GM18867 (cell line): ENCODE measurements around the gene FXYD4.
"Not testable (repeated sequence)": the region's sequence is repeated elsewhere in the genome, so short reads cannot be mapped to it uniquely, and the experiment has no call there.

ENCODE experiments used
- ATAC-seq: cut with Tn5 transposase; IDR thresholded peaks from one replicate; pipeline ENCODE4 v1.9.1; 2021; ENCODE audit warnings: mild to moderate bottlenecking, moderate library complexity; ENCODE audit not compliant: unreplicated experiment

The FXYD4 gene

GRCh38 chr10:43374194-43374593, 2.8 kb downstream of the FXYD4 start:
- no peak for ATAC-seq

- no peak for ATAC-seq
Observed at GRCh38 chr10:43375401-43376020, 4.1 kb downstream of the FXYD4 start.

GRCh38 chr10:43376046-43376635, 4.7 kb downstream of the FXYD4 start:
- ATAC-seq = no peak

GRCh38 chr10:43376828-43377423, 5.5 kb downstream of the FXYD4 start:
- no peak for ATAC-seq

GRCh38 chr10:43377424-43377883, 6.0 kb downstream of the FXYD4 start:
- no peak for ATAC-seq

- peak; percentile 47 for ATAC-seq
Observed at GRCh38 chr10:43380610-43381222, 9.3 kb downstream of the FXYD4 start.

GRCh38 chr10:43383204-43383971, 12.0 kb downstream of the FXYD4 start:
- ATAC-seq = no peak

GRCh38 chr10:43384252-43385221, 13.1 kb downstream of the FXYD4 start:
- no peak for ATAC-seq

GRCh38 chr10:43385412-43386004, 14.1 kb downstream of the FXYD4 start:
- no peak for ATAC-seq

GRCh38 chr10:43386549-43386948, 15.1 kb downstream of the FXYD4 start:
- ATAC-seq = no peak

GRCh38 chr10:43386981-43387677, 15.7 kb downstream of the FXYD4 start:
- no peak for ATAC-seq

GRCh38 chr10:43387678-43388032, 16.2 kb downstream of the FXYD4 start:
- ATAC-seq = no peak

- no peak for ATAC-seq
Observed at GRCh38 chr10:43389867-43390266, 18.4 kb downstream of the FXYD4 start.

GRCh38 chr10:43390333-43390732, 18.9 kb downstream of the FXYD4 start:
- ATAC-seq = no peak

GRCh38 chr10:43390759-43391158, 19.3 kb downstream of the FXYD4 start:
- ATAC-seq = no peak

GRCh38 chr10:43391496-43391895, 20.1 kb downstream of the FXYD4 start:
- no peak for ATAC-seq

GRCh38 chr10:43392748-43393147, 21.3 kb downstream of the FXYD4 start:
- no peak for ATAC-seq

- not testable (repeated sequence) for ATAC-seq
Observed at GRCh38 chr10:43393186-43393585, 21.8 kb downstream of the FXYD4 start.
